Activated T-cell treated with anti-CD3 and anti-CD28 coated beads, Interleukin-2, amount 50 U/mL, for 72 hours (primary cell): ENCODE data around the gene C6orf89. TPM values are rescaled to one million over a fixed set of nuclear protein-coding genes. Genes with fewer than 3 reads are reported as not detected.
A peak's percentile ranks its signal among the peaks of the same experiment; 100 is the strongest.

Experiments used
- ATAC-seq, 2 donors: fragments of 150-1000 bp; cut with Tn5 transposase; replicated peaks in 1 of 2; 2 replicates each; pipeline ENCODE4 v1.10.0; 2021; ENCODE audit warnings: moderate library complexity in 2 of 2, mild to moderate bottlenecking in 1 of 2
- DNase-seq, 2 donors: peaks; one replicate each; pipeline ENCODE4 v3.0.0; 2021 to 2022; ENCODE audit warnings: mixed read lengths in 1 of 2
- H3K27ac Mint-ChIP-seq: one replicate; pipeline ENCODE4 v1.8.0; 2022; ENCODE audit warnings: mild to moderate bottlenecking, moderate library complexity, mixed read lengths
- H3K27me3 Mint-ChIP-seq: one replicate; pipeline ENCODE4 v1.8.0; 2022; ENCODE audit warnings: low read depth, mixed read lengths
- H3K36me3 Mint-ChIP-seq, 2 donors: one replicate each; pipeline ENCODE4 v1.8.0; 2022; ENCODE audit warnings: mixed read lengths in 2 of 2, mild to moderate bottlenecking in 1 of 2; ENCODE audit not compliant: insufficient read depth in 2 of 2
- H3K4me1 Mint-ChIP-seq: one replicate; pipeline ENCODE4 v1.8.0; 2022; ENCODE audit warnings: low read depth, mixed read lengths
- H3K4me3 Mint-ChIP-seq, 2 donors: one replicate each; pipeline ENCODE4 v1.8.0; 2022; ENCODE audit warnings: mild to moderate bottlenecking in 2 of 2, mixed read lengths in 2 of 2, moderate library complexity in 2 of 2
- H3K9me3 Mint-ChIP-seq, 2 donors: one replicate each; pipeline ENCODE4 v1.8.0; 2022; ENCODE audit warnings: mixed read lengths in 2 of 2
- total RNA-seq, 2 donors: library from RNA; stranded (reverse); gene quantifications; one replicate each; pipeline ENCODE4 v1.2.3, GENCODE V29; 2022

The C6orf89 gene
- total RNA-seq, 2 donors from 2014 or later = 53.1 to 54.6 TPM

DNA sequence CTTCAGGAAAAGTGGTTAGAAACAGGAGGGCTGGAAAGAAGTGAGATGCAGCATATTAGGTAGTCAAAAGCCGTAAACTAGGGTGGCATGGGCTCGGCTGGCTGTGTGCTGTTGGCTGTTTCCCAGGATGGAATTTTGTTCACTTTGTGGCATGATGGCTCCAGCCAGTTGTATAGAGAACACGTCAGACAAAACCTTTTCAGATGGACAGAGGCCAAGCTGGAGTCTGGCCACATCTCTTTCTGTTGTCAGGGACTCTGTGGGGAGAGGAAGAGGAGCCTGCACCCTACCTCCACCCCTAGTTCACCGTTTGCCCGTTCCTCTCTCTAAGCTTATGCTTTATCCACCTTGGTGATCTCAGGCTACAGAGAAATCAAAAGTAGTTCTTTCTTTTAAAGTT lies 22.0 kb downstream of the C6orf89 start:
- Mint-ChIP-seq H3K36me3 (peaks cover 13 to 19% of the 10 kb centered on the region in 2 donors), H3K4me1 (peaks cover 19% of the 10 kb centered on the region), H3K4me3 (no peak overlapping the region), H3K27me3 (no peaks in the 10 kb centered on the region), H3K27ac (no peak overlapping the region), H3K9me3 (no peaks in the 10 kb centered on the region)
- DNase-seq = no peak
- no peak for ATAC-seq

- Mint-ChIP-seq H3K4me1 (peaks cover 28% of the 10 kb centered on the region), H3K27me3 (no peaks in the 10 kb centered on the region), H3K4me3 (no peak overlapping the region), H3K9me3 (no peaks in the 10 kb centered on the region), H3K27ac (peak overlapping the region; percentile 7), H3K36me3 (peaks cover 10 to 19% of the 10 kb centered on the region in 2 donors)
- no peak for DNase-seq
- no peak for ATAC-seq
These were observed 23.0 kb downstream of the C6orf89 start for GRCh38 chr6:36908747-36909146.

GRCh38 chr6:36912030-36912454 lies 26.3 kb downstream of the C6orf89 start:
- peaks cover 15 to 18% of the 10 kb centered on the region in 2 donors for H3K36me3 Mint-ChIP-seq
- peak overlapping the region; percentile 80 to 83 for H3K4me3 Mint-ChIP-seq
- peak overlapping the region; percentile 98 for H3K27ac Mint-ChIP-seq
- H3K4me1 Mint-ChIP-seq = peaks cover 56% of the 10 kb centered on the region
- H3K27me3 Mint-ChIP-seq = no peaks in the 10 kb centered on the region
- no peaks in the 10 kb centered on the region for H3K9me3 Mint-ChIP-seq
- peak; percentile 32 to 37 for DNase-seq
- peak; percentile 35 to 41 for ATAC-seq

DNA sequence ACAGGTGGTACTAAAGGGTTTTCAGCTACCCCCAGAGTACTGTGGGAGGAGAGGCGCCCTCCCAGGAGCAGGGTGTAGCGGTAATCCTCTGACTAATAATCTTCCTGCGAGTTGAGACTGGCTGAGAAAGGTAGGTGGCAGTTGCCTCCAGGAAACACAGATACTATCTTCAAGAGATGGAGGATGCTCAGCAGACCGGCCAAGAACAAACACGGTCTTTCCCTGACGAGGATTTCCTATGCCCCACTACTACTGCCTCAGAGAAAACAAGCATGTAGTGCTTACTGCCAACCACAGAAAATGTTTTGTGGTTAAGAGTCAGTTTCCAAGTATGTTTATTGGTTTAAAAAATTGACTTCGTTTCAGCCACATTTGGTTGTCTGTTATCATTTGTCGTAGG lies 26.8 kb downstream of the C6orf89 start:
- Mint-ChIP-seq H3K27ac (peak overlapping the region; percentile 98), H3K9me3 (no peaks in the 10 kb centered on the region), H3K36me3 (peaks cover 15 to 18% of the 10 kb centered on the region in 2 donors), H3K27me3 (no peaks in the 10 kb centered on the region), H3K4me3 (peak overlapping the region; percentile 80 to 83), H3K4me1 (peaks cover 56% of the 10 kb centered on the region)
- DNase-seq (peak; percentile 70 to 83), ATAC-seq (peak; percentile 92 to 96)

- peak in 1 of 2 donors; percentile 2 for ATAC-seq
- peaks cover 56% of the 10 kb centered on the region for H3K4me1 Mint-ChIP-seq
These were observed 27.3 kb downstream of the C6orf89 start for GRCh38 chr6:36913082-36913481.

GRCh38 chr6:36914227-36914794 lies 28.6 kb downstream of the C6orf89 start:
- DNase-seq = peak; percentile 18 to 33
- H3K27me3 Mint-ChIP-seq = no peaks in the 10 kb centered on the region
- ATAC-seq = no peak
- H3K27ac Mint-ChIP-seq = peak overlapping the region; percentile 40
- H3K4me3 Mint-ChIP-seq = peak overlapping the region; percentile 72 to 80
- H3K4me1 Mint-ChIP-seq = peaks cover 51% of the 10 kb centered on the region
- no peaks in the 10 kb centered on the region for H3K9me3 Mint-ChIP-seq
- H3K36me3 Mint-ChIP-seq = peaks cover 15% of the 10 kb centered on the region in 2 donors

More at GRCh38 chr6:36913082-36913481, 27.3 kb downstream of the C6orf89 start:
- Mint-ChIP-seq H3K27ac (peak overlapping the region; percentile 98), H3K9me3 (no peaks in the 10 kb centered on the region), H3K4me3 (peak overlapping the region; percentile 80 to 83), H3K36me3 (peaks cover 15 to 18% of the 10 kb centered on the region in 2 donors), H3K27me3 (no peaks in the 10 kb centered on the region)
- no peak for DNase-seq

GRCh38 chr6:36915599-36915998 lies 29.8 kb downstream of the C6orf89 start:
- Mint-ChIP-seq H3K27me3 (no peaks in the 10 kb centered on the region), H3K4me1 (peaks cover 51% of the 10 kb centered on the region), H3K27ac (no peak overlapping the region), H3K4me3 (peak overlapping the region in 1 of 2 donors; percentile 78), H3K36me3 (peaks cover 15 to 16% of the 10 kb centered on the region in 2 donors), H3K9me3 (no peaks in the 10 kb centered on the region)
- DNase-seq (no peak), ATAC-seq (no peak)

- Mint-ChIP-seq H3K4me1 (peaks cover 51% of the 10 kb centered on the region), H3K36me3 (peaks cover 17 to 20% of the 10 kb centered on the region in 2 donors), H3K9me3 (no peaks in the 10 kb centered on the region), H3K27ac (no peak overlapping the region), H3K27me3 (no peaks in the 10 kb centered on the region), H3K4me3 (peak overlapping the region in 1 of 2 donors; percentile 78)
- ATAC-seq = no peak
- DNase-seq = peak in 1 of 2 donors; percentile 13
These were observed 30.4 kb downstream of the C6orf89 start for GRCh38 chr6:36916126-36916525.

GRCh38 chr6:36917541-36918193 lies 31.9 kb downstream of the C6orf89 start:
- H3K4me1 Mint-ChIP-seq = peaks cover 38% of the 10 kb centered on the region
- no peaks in the 10 kb centered on the region for H3K9me3 Mint-ChIP-seq
- H3K27ac Mint-ChIP-seq = no peak overlapping the region
- no peaks in the 10 kb centered on the region for H3K27me3 Mint-ChIP-seq
- H3K4me3 Mint-ChIP-seq = no peak overlapping the region
- H3K36me3 Mint-ChIP-seq = peaks cover 14 to 20% of the 10 kb centered on the region in 2 donors
- ATAC-seq (no peak), DNase-seq (no peak)

- no peak for ATAC-seq
- Mint-ChIP-seq H3K27ac (peak overlapping the region; percentile 31), H3K4me3 (no peak overlapping the region), H3K9me3 (no peaks in the 10 kb centered on the region), H3K4me1 (peaks cover 38% of the 10 kb centered on the region), H3K27me3 (no peaks in the 10 kb centered on the region), H3K36me3 (peaks cover 8 to 23% of the 10 kb centered on the region in 2 donors)
- no peak for DNase-seq
These were observed 34.3 kb downstream of the C6orf89 start for GRCh38 chr6:36920049-36920448.

DNA sequence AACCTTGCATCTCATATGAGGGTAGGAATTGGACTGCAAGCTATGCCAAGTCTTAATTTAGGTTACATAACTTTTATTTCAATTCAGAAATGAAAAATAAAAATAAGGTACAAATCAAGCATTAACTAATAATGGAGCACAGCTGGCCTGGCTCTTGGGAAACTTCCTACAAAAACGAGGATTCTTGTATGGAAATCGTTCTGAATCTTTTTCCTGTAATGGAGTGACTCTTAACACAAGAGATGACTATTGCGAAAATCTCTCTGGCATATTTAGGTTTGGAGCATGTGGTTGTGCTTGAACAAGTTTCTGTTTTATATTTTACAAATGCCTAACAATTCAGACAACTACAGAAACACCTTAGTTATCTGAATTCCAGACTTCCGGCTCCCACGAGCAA lies 34.8 kb downstream of the C6orf89 start:
- peaks cover 9 to 26% of the 10 kb centered on the region in 2 donors for H3K36me3 Mint-ChIP-seq
- H3K27me3 Mint-ChIP-seq = no peaks in the 10 kb centered on the region

GRCh38 chr6:36924131-36924530 lies 38.4 kb downstream of the C6orf89 start:
- peak; percentile 64 to 72 for ATAC-seq
- peak overlapping the region; percentile 21 to 91 for H3K4me3 Mint-ChIP-seq
- DNase-seq = peak; percentile 33 to 35
- H3K36me3 Mint-ChIP-seq = peaks cover 6 to 20% of the 10 kb centered on the region in 2 donors
- peak overlapping the region; percentile 79 for H3K27ac Mint-ChIP-seq
- peaks cover 0 to 2% of the 10 kb centered on the region in 2 donors for H3K9me3 Mint-ChIP-seq
- H3K4me1 Mint-ChIP-seq = peaks cover 50% of the 10 kb centered on the region
- no peaks in the 10 kb centered on the region for H3K27me3 Mint-ChIP-seq

More for the DNA sequence above, 34.8 kb downstream of the C6orf89 start:
- no peak overlapping the region for H3K4me3 Mint-ChIP-seq
- DNase-seq = no peak
- no peaks in the 10 kb centered on the region for H3K9me3 Mint-ChIP-seq
- H3K27ac Mint-ChIP-seq = no peak overlapping the region
- H3K4me1 Mint-ChIP-seq = peaks cover 38% of the 10 kb centered on the region
- ATAC-seq = no peak

- DNase-seq (no peak), ATAC-seq (no peak)
- peaks cover 50% of the 10 kb centered on the region for H3K4me1 Mint-ChIP-seq
- H3K27ac Mint-ChIP-seq = peak overlapping the region; percentile 97
- peak overlapping the region; percentile 48 to 91 for H3K4me3 Mint-ChIP-seq
- H3K36me3 Mint-ChIP-seq = peaks cover 6 to 18% of the 10 kb centered on the region in 2 donors
- H3K27me3 Mint-ChIP-seq = no peaks in the 10 kb centered on the region
- peaks cover 0 to 2% of the 10 kb centered on the region in 2 donors for H3K9me3 Mint-ChIP-seq
These were observed 39.1 kb downstream of the C6orf89 start for GRCh38 chr6:36924778-36925374.
